PC-3 (cell line): ENCODE data around the gene MISP. TPM values are rescaled to one million over a fixed set of nuclear protein-coding genes. Genes with fewer than 3 reads are reported as not detected.
A peak's percentile ranks its signal among the peaks of the same experiment; 100 is the strongest.

Source experiments
- ATAC-seq: fragments of 200-7000 bp; cut with Tn5 transposase; 2 replicates; pipeline ENCODE4 v1.9.1; 2020; ENCODE audit warnings: mild to moderate bottlenecking, moderate library complexity
- BruUV-seq: library from RNA; stranded (reverse); fragments of 400-500 nt; replicated peaks from 2 replicates; lab custom pipeline; 2021; lab: Mats Ljungman, UMichigan
- CTCF ChIA-PET: fragments of 300-600 bp; sonication (Branson Sonifier 250); formaldehyde crosslinking; loops from one replicate; lab custom pipeline; 2022; ENCODE audit warnings: antibody characterized with exemption; lab: Charles Lee
- POLR2A ChIA-PET: fragments of 300-600 bp; sonication (Branson Sonifier 250); formaldehyde crosslinking; loops from one replicate; lab custom pipeline; 2022; ENCODE audit warnings: antibody characterized with exemption; ENCODE audit not compliant: unreplicated experiment; lab: Charles Lee
- DNase-seq: peaks from one replicate; pipeline ENCODE4 v3.0.0-alpha.2; 2015
- H2AFZ ChIP-seq: fragments of 300-600 bp; sonication (generic); 2 replicates; pipeline ENCODE4 v1.6.0; 2016; ENCODE audit warnings: antibody characterized with exemption, low read length
- H3F3A ChIP-seq: fragments of 300-600 bp; sonication (generic); one replicate; pipeline ENCODE4 v1.6.0; 2017; ENCODE audit warnings: antibody characterized with exemption, low read length, control low read depth, mild to moderate bottlenecking; ENCODE audit not compliant: unreplicated experiment
- H3K27ac ChIP-seq: fragments of 300-600 bp; sonication (generic); 2 replicates; pipeline ENCODE4 v1.5.1; 2016; ENCODE audit warnings: mild to moderate bottlenecking, low read length
- H3K27me3 ChIP-seq: fragments of 300-600 bp; sonication (generic); 2 replicates; pipeline ENCODE4 v1.6.1; 2016; ENCODE audit warnings: low read length, mixed read lengths
- H3K36me3 ChIP-seq: fragments of 300-600 bp; sonication (generic); 2 replicates; pipeline ENCODE4 v1.6.1; 2016; ENCODE audit warnings: low read depth, mixed run types, low read length, mixed read lengths
- H3K4me1 ChIP-seq: fragments of 300-600 bp; sonication (generic); 2 replicates; pipeline ENCODE4 v1.5.1; 2016; ENCODE audit warnings: low read length; ENCODE audit not compliant: insufficient read depth
- H3K4me2 ChIP-seq: fragments of 300-600 bp; sonication (generic); 2 replicates; pipeline ENCODE4 v1.6.0; 2016; ENCODE audit warnings: low read length
- H3K4me3 ChIP-seq: fragments of 300-600 bp; sonication (generic); 2 replicates; pipeline ENCODE4 v1.5.1; 2016; ENCODE audit warnings: mild to moderate bottlenecking, low read length, mixed read lengths
- H3K79me2 ChIP-seq: fragments of 300-600 bp; sonication (generic); 2 replicates; pipeline ENCODE4 v1.6.1; 2017; ENCODE audit warnings: low read length, mixed read lengths
- H3K9ac ChIP-seq: fragments of 300-600 bp; sonication (generic); 2 replicates; pipeline ENCODE4 v1.6.0; 2016; ENCODE audit warnings: mild to moderate bottlenecking, low read length
- H3K9me2 ChIP-seq: fragments of 300-600 bp; sonication (generic); replicated peaks from 2 replicates; pipeline ENCODE4 v1.6.1; 2016; ENCODE audit warnings: mixed run types, low read length, mixed read lengths
- H3K9me3 ChIP-seq: fragments of 300-600 bp; sonication (generic); 2 replicates; pipeline ENCODE4 v1.6.1; 2016; ENCODE audit warnings: low read length, mixed read lengths
- H4K20me1 ChIP-seq: fragments of 300-600 bp; sonication (generic); 2 replicates; pipeline ENCODE4 v1.6.1; 2016; ENCODE audit warnings: low read length, mixed read lengths
- EZH2 ChIP-seq: fragments of 300-600 bp; sonication (generic); IDR thresholded peaks from one replicate; pipeline ENCODE4 v1.6.1; 2017; ENCODE audit warnings: antibody characterized with exemption, mild to moderate bottlenecking, low read length; ENCODE audit not compliant: unreplicated experiment
- EZH2phosphoT487 ChIP-seq: fragments of 300-600 bp; sonication (generic); IDR thresholded peaks from 2 replicates; pipeline ENCODE4 v1.6.1; 2018; ENCODE audit warnings: mild to moderate bottlenecking, antibody characterized with exemption, low read length, borderline replicate concordance
- intact Hi-C: fragments of 100-400 bp; cut with micrococcal nuclease; formaldehyde crosslinking; loops from 2 replicates; pipeline ENCODE4 v1.9.0; 2023
- total RNA-seq: library from RNA; depleted of rRNA; stranded (reverse); fragments of >200 nt; gene quantifications from 2 replicates; pipeline ENCODE4 v1.2.3, GENCODE V29; 2014
- TF ChIP-seq, protein P1 (sequence below): fragments of 300-600 bp; sonication (generic); conservative IDR thresholded peaks from 2 replicates; pipeline ENCODE4 v1.5.1; 2017; ENCODE audit warnings: antibody characterized with exemption, low read depth, mild to moderate bottlenecking, low read length

The MISP gene
- total RNA-seq, 1 experiment from 2014 or later, result 115 TPM

DNA sequence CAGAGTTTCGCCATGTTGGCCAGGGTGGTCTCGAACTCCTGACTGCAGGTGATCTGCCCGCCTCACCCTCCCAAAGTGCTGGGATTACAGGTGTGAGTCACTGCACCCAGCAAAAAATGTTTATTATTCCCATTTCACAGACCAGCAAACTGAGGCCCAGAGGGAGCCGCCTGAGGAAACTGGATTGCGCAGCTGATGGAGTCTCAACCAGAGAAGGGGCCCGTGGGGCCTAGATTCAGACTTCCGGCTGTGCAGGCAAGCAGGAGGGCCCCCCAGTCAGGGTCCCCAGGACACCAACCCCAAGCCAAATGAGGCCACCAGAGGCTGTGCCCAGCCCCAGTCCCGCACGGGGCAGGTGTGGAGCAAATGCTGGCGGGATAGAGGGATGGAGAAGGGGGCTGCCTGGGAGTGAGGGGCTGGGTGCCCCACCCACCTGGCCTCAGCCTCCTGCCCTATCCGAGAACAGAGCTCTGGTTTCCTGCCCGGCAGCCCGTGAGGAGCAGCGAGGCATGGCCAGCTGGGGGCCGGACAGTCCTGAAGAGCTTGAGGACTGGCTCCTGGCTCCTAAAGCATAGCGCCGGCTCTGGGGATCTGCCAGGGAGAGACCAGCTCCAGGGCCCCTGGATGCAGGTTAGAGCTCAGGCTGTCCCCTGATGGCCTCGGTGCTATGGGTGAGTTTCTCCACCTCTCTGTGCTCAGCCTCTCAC is 22.0 kb downstream of the MISP start:
- no peaks in the 10 kb centered on the region for H3K9me3 ChIP-seq
- intact Hi-C loops, result no loop called here
- BruUV-seq, result no TSS peak
- no peaks in the 10 kb centered on the region for H3K79me2 ChIP-seq
- no peak overlapping the region for H3K4me2 ChIP-seq
- H4K20me1 ChIP-seq, result no peaks in the 10 kb centered on the region
- no peak for TF ChIP-seq EZH2
- TF ChIP-seq, protein P1, sequence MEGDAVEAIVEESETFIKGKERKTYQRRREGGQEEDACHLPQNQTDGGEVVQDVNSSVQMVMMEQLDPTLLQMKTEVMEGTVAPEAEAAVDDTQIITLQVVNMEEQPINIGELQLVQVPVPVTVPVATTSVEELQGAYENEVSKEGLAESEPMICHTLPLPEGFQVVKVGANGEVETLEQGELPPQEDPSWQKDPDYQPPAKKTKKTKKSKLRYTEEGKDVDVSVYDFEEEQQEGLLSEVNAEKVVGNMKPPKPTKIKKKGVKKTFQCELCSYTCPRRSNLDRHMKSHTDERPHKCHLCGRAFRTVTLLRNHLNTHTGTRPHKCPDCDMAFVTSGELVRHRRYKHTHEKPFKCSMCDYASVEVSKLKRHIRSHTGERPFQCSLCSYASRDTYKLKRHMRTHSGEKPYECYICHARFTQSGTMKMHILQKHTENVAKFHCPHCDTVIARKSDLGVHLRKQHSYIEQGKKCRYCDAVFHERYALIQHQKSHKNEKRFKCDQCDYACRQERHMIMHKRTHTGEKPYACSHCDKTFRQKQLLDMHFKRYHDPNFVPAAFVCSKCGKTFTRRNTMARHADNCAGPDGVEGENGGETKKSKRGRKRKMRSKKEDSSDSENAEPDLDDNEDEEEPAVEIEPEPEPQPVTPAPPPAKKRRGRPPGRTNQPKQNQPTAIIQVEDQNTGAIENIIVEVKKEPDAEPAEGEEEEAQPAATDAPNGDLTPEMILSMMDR, result no peak
- no peak for TF ChIP-seq EZH2phosphoT487
- H3K36me3 ChIP-seq, result no peaks in the 10 kb centered on the region
- H3K4me3 ChIP-seq, result no peak overlapping the region
- H3K27ac ChIP-seq, result no peak overlapping the region
- DNase-seq (no peak), ATAC-seq (peak; percentile 28; the same call in 1 of the 2 replicates)
- H3K27me3 ChIP-seq, result no peaks in the 10 kb centered on the region
- ChIA-PET POLR2A (no interaction called here), CTCF (no interaction called here)
- H3K9me2 ChIP-seq, result no peaks in the 10 kb centered on the region
- H3K9ac ChIP-seq, result no peak overlapping the region
- H3F3A ChIP-seq, result no peaks in the 10 kb centered on the region
- no peak overlapping the region for H2AFZ ChIP-seq
- H3K4me1 ChIP-seq, result no peaks in the 10 kb centered on the region

DNA sequence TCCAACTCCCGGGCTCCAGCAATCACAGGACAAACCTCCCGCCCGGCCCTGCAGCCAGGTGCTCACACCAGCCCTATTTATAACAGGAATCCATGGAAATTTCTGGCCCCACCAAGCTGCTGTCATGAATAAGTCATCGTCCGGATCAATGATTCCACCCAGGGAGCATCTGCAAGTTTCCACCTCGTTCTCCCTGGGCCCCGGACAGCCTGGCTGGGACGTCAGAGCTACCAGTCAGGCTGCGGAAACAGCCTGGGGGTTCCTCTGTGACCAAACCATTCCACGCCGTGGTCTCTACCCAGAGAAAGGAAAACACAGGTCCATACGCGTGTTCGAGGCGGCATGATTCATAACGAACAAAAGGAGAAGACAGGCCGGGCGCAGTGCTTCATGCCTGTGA is 25.6 kb downstream of the MISP start:
- TF ChIP-seq, protein P1, result no peak
- TF ChIP-seq EZH2 (no peak), EZH2phosphoT487 (no peak)
- ChIA-PET POLR2A (no interaction called here), CTCF (no interaction called here)
- H3F3A ChIP-seq, result no peaks in the 10 kb centered on the region
- intact Hi-C loops, result no loop called here
- no peaks in the 10 kb centered on the region for H3K4me1 ChIP-seq
- no peak for ATAC-seq
- no TSS peak for BruUV-seq
- H3K4me2 ChIP-seq, result no peak overlapping the region
- no peaks in the 10 kb centered on the region for H3K9me3 ChIP-seq
- no peak overlapping the region for H3K4me3 ChIP-seq
- H3K79me2 ChIP-seq, result peaks cover 6% of the 10 kb centered on the region
- no peak for DNase-seq
- no peaks in the 10 kb centered on the region for H3K27me3 ChIP-seq
- H2AFZ ChIP-seq, result no peak overlapping the region
- no peaks in the 10 kb centered on the region for H3K36me3 ChIP-seq
- H3K9me2 ChIP-seq, result no peaks in the 10 kb centered on the region
- H3K9ac ChIP-seq, result no peak overlapping the region
- no peak overlapping the region for H3K27ac ChIP-seq
- no peaks in the 10 kb centered on the region for H4K20me1 ChIP-seq

DNA sequence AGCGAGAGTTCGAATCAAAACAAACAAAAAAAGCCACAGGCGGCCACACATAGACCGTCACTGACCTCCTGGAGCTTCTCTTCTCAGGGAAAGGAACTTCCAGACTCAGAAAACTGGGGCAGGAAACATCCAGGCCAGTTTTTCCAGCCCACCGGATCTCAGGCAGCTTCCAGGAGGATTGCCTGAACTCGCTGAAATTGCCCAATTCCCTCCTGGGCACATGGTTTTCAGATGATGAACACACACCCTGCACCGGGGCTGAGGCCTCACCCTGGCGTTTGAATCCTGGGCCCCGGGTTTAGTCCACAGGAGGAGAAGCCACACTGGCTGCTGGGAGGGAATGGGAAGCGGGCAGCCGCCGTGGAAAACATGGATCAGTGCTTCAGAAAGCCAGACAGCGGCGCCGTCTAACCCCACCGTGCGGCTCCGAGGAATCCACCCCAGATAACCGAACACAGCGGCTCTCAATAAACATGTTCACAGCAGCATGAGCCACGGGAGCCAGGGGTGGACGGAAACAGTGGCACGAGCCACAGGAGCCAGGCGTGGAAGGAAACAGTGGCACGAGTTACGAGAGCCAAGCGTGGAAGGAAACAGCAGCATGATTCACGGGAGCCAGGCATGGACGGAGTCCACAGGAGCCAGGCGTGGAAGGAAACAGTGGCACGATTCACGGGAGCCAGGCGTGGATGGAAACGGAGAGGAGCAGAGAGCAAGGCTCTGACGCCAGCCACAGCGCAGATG is 28.2 kb downstream of the MISP start:
- H2AFZ ChIP-seq, result no peak overlapping the region
- DNase-seq, result peak; percentile 73
- H3K27me3 ChIP-seq, result no peaks in the 10 kb centered on the region
- peaks cover 31% of the 10 kb centered on the region for H3K79me2 ChIP-seq
- ChIA-PET POLR2A (no interaction called here), CTCF (no interaction called here)
- no peak overlapping the region for H3K4me3 ChIP-seq
- intact Hi-C loops, result no loop called here
- peak overlapping the region; percentile 6; the same call in 1 of the 2 replicates for H3K27ac ChIP-seq
- no peaks in the 10 kb centered on the region for H3K9me3 ChIP-seq
- no TSS peak for BruUV-seq
- no peaks in the 10 kb centered on the region for H3K36me3 ChIP-seq
- H3K4me2 ChIP-seq, result no peak overlapping the region
- H3K9ac ChIP-seq, result no peak overlapping the region
- TF ChIP-seq, protein P1, result no peak
- TF ChIP-seq EZH2 (no peak), EZH2phosphoT487 (no peak)
- peaks cover 8% of the 10 kb centered on the region; the same call in 1 of the 2 replicates for H3K4me1 ChIP-seq
- H3F3A ChIP-seq, result no peaks in the 10 kb centered on the region
- ATAC-seq, result no peak; the same call in 1 of the 2 replicates
- no peaks in the 10 kb centered on the region for H4K20me1 ChIP-seq
- no peaks in the 10 kb centered on the region for H3K9me2 ChIP-seq
